ENCODE measurements around the gene MAT2A. TPM values are rescaled to one million over a fixed set of nuclear protein-coding genes. Genes with fewer than 3 reads are reported as not detected.

MAT2A gene
- total RNA-seq, 2 experiments from 2014 or later = 276 to 282 TPM

DNA sequence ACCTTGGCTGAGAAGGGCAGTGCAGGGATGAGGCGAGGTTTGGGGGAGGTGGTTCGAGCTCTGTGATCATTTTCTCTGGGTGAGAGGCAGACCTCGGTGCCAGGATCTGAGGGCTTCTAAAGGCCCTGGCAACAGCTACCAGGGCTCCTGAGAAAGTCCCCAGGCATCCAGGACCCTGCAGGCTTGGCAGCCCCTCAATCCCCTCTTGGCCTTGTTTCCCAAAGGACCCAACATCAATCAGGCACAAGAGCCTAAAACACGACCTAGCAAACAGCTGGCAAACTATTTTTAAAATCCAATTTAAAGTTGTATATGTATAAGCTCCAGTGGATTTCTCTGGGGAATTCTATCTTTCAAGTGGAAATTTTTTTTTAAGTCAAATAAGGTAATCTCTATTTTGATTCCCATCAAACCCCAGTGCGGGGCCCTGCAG, 15.0 kb upstream of the MAT2A start:
- Mint-ChIP-seq H3K4me3 (no peak overlapping the region), H3K4me1 (ENCODE audit: low read depth) (no peaks in the 10 kb centered on the region), H3K27me3 (peaks cover 5% of the 10 kb centered on the region), H3K27ac (no peak overlapping the region), H3K36me3 (ENCODE audit: low read depth) (no peaks in the 10 kb centered on the region), H3K9me3 (no peaks in the 10 kb centered on the region)
- ATAC-seq (no peak), DNase-seq (no peak)
- ChIA-PET CTCF (interaction anchor here (3.0 kb wide), 1 partner anchor 105 kb away, joined by 7 read pairs; no protein-coding TSS in a partner anchor), POLR2A (interaction anchor here (1.1 to 2.2 kb wide), 4 partner anchors 13 to 17 kb away, joined by 3 to 10 read pairs (median 4); partner anchors contain the start of gene MAT2A)
- intact Hi-C loops (cut with micrococcal nuclease) = no loop called here
- TF ChIP-seq, protein P1, sequence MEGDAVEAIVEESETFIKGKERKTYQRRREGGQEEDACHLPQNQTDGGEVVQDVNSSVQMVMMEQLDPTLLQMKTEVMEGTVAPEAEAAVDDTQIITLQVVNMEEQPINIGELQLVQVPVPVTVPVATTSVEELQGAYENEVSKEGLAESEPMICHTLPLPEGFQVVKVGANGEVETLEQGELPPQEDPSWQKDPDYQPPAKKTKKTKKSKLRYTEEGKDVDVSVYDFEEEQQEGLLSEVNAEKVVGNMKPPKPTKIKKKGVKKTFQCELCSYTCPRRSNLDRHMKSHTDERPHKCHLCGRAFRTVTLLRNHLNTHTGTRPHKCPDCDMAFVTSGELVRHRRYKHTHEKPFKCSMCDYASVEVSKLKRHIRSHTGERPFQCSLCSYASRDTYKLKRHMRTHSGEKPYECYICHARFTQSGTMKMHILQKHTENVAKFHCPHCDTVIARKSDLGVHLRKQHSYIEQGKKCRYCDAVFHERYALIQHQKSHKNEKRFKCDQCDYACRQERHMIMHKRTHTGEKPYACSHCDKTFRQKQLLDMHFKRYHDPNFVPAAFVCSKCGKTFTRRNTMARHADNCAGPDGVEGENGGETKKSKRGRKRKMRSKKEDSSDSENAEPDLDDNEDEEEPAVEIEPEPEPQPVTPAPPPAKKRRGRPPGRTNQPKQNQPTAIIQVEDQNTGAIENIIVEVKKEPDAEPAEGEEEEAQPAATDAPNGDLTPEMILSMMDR (IDR thresholded peaks at IDR 0.05) = no peak

DNA sequence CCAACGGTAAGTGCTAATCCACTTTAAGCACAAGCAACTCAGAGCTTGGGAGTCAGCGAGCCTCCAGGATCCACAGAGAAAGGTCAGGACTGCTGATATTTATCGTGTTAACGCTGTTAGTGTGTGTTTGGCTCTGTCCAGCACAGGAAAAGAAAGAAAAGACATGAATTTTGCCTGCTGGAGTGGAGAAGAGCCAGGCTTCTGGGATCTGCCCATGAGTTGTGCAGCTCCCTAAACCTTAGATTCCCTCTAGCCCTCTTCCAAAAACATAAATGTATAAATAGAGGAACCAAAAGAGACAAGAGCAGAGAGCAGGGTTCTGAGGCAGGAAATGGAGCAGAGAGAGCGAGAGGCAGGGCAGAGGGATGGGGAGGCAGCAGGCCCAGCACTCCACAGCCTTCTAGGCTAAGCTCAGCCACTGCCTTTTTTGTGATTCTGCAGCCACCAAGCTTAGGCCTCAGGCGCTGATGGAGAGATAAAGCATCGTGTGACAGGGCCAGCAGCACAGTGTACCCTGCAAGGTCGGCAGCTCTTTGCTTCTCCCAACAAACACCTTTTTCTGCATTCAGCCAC, 14.5 kb upstream of the MAT2A start:
- CTCF ChIA-PET = interaction anchor here (0.9 to 3.0 kb wide), 2 partner anchors 11 to 105 kb away, joined by 3 to 7 read pairs; no protein-coding TSS in a partner anchor
- no peaks in the 10 kb centered on the region for H3K9me3 Mint-ChIP-seq
- no peaks in the 10 kb centered on the region for H3K36me3 Mint-ChIP-seq (ENCODE audit: low read depth)
- POLR2A ChIA-PET = interaction anchor here (1.1 to 2.2 kb wide), 3 partner anchors 13 to 17 kb away, joined by 3 to 10 read pairs (median 4); partner anchors contain the start of gene MAT2A
- H3K4me3 Mint-ChIP-seq = no peak overlapping the region
- no peaks in the 10 kb centered on the region for H3K4me1 Mint-ChIP-seq (ENCODE audit: low read depth)
- ATAC-seq = no peak
- H3K27me3 Mint-ChIP-seq = peaks cover 7% of the 10 kb centered on the region
- intact Hi-C loops (cut with micrococcal nuclease) = no loop called here
- no peak overlapping the region for H3K27ac Mint-ChIP-seq
- TF ChIP-seq, protein P1 (IDR thresholded peaks at IDR 0.05) = no peak
- no peak for DNase-seq

DNA sequence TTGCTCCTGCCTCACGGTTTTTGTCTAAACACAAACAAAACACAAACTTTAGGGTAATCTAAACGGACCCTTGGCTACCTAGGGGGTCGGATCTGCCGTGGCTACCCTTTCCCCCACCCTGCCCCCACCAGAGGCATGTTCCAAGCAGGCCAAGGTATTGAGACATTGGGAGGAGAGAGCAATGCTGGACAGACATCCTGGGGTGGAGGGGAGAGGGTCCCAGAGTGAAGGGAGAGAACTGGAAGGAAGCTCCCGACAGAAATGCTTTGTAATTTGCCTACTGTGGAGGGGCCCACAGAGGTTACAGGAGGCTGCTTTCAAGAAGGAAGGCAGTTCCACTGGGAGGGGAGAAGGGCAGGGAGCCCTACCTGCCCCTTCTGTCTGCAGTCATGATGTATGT, 13.9 kb upstream of the MAT2A start:
- H3K27ac Mint-ChIP-seq = no peak overlapping the region
- intact Hi-C loops (cut with micrococcal nuclease) = no loop called here
- H3K4me3 Mint-ChIP-seq = no peak overlapping the region
- H3K9me3 Mint-ChIP-seq = no peaks in the 10 kb centered on the region
- TF ChIP-seq, protein P1 (IDR thresholded peaks at IDR 0.05) = no peak
- POLR2A ChIA-PET = interaction anchor here (1.1 to 2.2 kb wide), 2 partner anchors 12 to 14 kb away, joined by 4 to 10 read pairs; partner anchors contain the start of gene MAT2A
- no peaks in the 10 kb centered on the region for H3K4me1 Mint-ChIP-seq (ENCODE audit: low read depth)
- CTCF ChIA-PET = interaction anchor here (0.9 to 3.0 kb wide), 2 partner anchors 10 to 106 kb away, joined by 3 to 7 read pairs; no protein-coding TSS in a partner anchor
- DNase-seq (no peak), ATAC-seq (no peak)
- no peaks in the 10 kb centered on the region for H3K36me3 Mint-ChIP-seq (ENCODE audit: low read depth)
- H3K27me3 Mint-ChIP-seq = peaks cover 7% of the 10 kb centered on the region

DNA sequence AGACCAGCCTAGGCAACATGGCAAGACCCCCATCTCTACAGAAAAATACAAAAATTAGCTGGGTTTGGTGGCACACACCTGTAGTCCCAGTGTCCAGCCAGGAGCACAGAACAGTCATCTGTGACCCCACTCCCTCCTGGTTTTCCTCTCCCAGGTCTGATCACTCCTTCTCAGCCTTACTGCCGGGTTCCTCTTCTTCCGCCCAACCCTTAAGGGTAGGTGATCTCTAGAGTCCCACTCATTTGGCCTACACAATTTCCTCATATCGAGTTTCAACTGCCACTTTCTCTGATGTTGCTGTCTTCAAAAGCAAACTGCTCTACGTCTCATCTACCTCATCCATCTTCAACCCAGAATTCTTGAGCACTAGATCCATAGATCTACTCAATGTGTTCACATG, 13.4 kb upstream of the MAT2A start:
- POLR2A ChIA-PET = no interaction called here
- H3K27ac Mint-ChIP-seq = no peak overlapping the region
- ATAC-seq = no peak
- TF ChIP-seq, protein P1 (IDR thresholded peaks at IDR 0.05) = no peak
- H3K4me3 Mint-ChIP-seq = no peak overlapping the region
- no peak for DNase-seq
- H3K4me1 Mint-ChIP-seq (ENCODE audit: low read depth) = no peaks in the 10 kb centered on the region
- no peaks in the 10 kb centered on the region for H3K9me3 Mint-ChIP-seq
- H3K27me3 Mint-ChIP-seq = peaks cover 7% of the 10 kb centered on the region
- CTCF ChIA-PET = interaction anchor here (3.0 kb wide), 1 partner anchor 106 kb away, joined by 7 read pairs; no protein-coding TSS in a partner anchor
- no peaks in the 10 kb centered on the region for H3K36me3 Mint-ChIP-seq (ENCODE audit: low read depth)
- intact Hi-C loops (cut with micrococcal nuclease) = no loop called here

DNA sequence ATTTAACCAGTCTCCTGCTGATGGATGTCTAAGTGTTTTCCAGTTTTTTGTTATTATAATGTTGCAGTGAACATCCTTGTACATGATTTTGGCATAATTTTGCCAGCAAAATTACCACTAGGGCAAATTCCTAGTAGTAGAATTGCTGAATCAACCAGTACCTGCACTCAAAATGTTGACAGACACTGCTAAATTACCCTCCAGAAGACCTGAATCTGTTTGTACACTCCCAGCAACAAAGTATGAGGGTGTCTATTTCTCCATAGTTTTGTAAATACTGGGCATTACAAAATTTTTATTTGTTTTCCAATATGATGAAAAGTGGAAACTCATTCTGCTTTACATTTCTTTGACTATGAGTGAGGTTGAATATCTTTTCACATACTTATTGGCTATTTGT, 11.2 kb upstream of the MAT2A start:
- no peak for ATAC-seq
- H3K36me3 Mint-ChIP-seq (ENCODE audit: low read depth) = no peaks in the 10 kb centered on the region
- DNase-seq = no peak
- H3K4me1 Mint-ChIP-seq (ENCODE audit: low read depth) = no peaks in the 10 kb centered on the region
- ChIA-PET POLR2A (interaction anchor here (1.5 kb wide), 1 partner anchor 10 kb away, joined by 7 read pairs; no protein-coding TSS in a partner anchor), CTCF (no interaction called here)
- TF ChIP-seq, protein P1 (IDR thresholded peaks at IDR 0.05) = no peak
- no peaks in the 10 kb centered on the region for H3K9me3 Mint-ChIP-seq
- H3K4me3 Mint-ChIP-seq = no peak overlapping the region
- intact Hi-C loops (cut with micrococcal nuclease) = no loop called here
- no peak overlapping the region for H3K27ac Mint-ChIP-seq
- H3K27me3 Mint-ChIP-seq = peaks cover 7% of the 10 kb centered on the region
